Mesenteric fat pad (tissue), 1 donor: Measurements from ENCODE around the gene MKNK1. TPM values are rescaled to one million over a fixed set of nuclear protein-coding genes. Genes with fewer than 3 reads are reported as not detected.

Experiments used
- DNase-seq: peaks from one replicate; pipeline ENCODE4 v3.0.0-alpha.2; 2020; ENCODE audit warnings: low spot score
- total RNA-seq: library from RNA; stranded (reverse); fragmentation: NEBNext Ultra II Directional; extraction: Animal tissue kit (Norgen Biotek cat#: 25700); gene quantifications from one replicate; pipeline ENCODE4 v1.2.1, GENCODE V29; 2021
- donor health status: DM: yes; HTN: yes; CAD: no.

The MKNK1 gene
- total RNA-seq, 1 donor from 2014 or later = 90.8 TPM

- DNase-seq = no peak
These were observed 4.8 kb downstream of the MKNK1 start for GRCh38 chr1:46599059-46599970.

- DNase-seq = no peak
These were observed 7.2 kb downstream of the MKNK1 start for GRCh38 chr1:46596846-46597245.

GRCh38 chr1:46596036-46596435 is 8.0 kb downstream of the MKNK1 start:
- DNase-seq = no peak

GRCh38 chr1:46595127-46595526 is 8.9 kb downstream of the MKNK1 start:
- DNase-seq = no peak

GRCh38 chr1:46594063-46594462 is 10.0 kb downstream of the MKNK1 start:
- no peak for DNase-seq

GRCh38 chr1:46592823-46593222 is 11.2 kb downstream of the MKNK1 start:
- DNase-seq = no peak

- DNase-seq = no peak
These were observed 14.5 kb downstream of the MKNK1 start for GRCh38 chr1:46589529-46589928.

- no peak for DNase-seq
These were observed 17.0 kb downstream of the MKNK1 start for GRCh38 chr1:46587069-46587468.

- DNase-seq = no peak
These were observed 18.6 kb downstream of the MKNK1 start for GRCh38 chr1:46585312-46585938.

- DNase-seq = no peak
These were observed 20.6 kb downstream of the MKNK1 start for GRCh38 chr1:46583494-46583893.

- DNase-seq = no peak
These were observed 21.1 kb downstream of the MKNK1 start for GRCh38 chr1:46582972-46583371.

- no peak for DNase-seq
These were observed 22.2 kb downstream of the MKNK1 start for GRCh38 chr1:46581681-46582455.

- DNase-seq = no peak
These were observed 23.7 kb downstream of the MKNK1 start for GRCh38 chr1:46580140-46580903.

GRCh38 chr1:46577671-46578070 is 26.4 kb downstream of the MKNK1 start:
- no peak for DNase-seq

- DNase-seq = no peak
These were observed 27.5 kb downstream of the MKNK1 start for GRCh38 chr1:46576596-46576995.

- no peak for DNase-seq
These were observed 28.3 kb downstream of the MKNK1 start for GRCh38 chr1:46575778-46576177.

GRCh38 chr1:46575300-46575699 is 28.8 kb downstream of the MKNK1 start:
- no peak for DNase-seq

- no peak for DNase-seq
These were observed 32.3 kb downstream of the MKNK1 start for GRCh38 chr1:46571691-46572225.

GRCh38 chr1:46569884-46570725 is 34.0 kb downstream of the MKNK1 start:
- no peak for DNase-seq

- no peak for DNase-seq
These were observed 35.0 kb downstream of the MKNK1 start for GRCh38 chr1:46569116-46569515.
